Globus pallidus (tissue), 1 donor: ENCODE results near the gene CCZ1.
"Not testable (repeated sequence)": the region's sequence is repeated elsewhere in the genome, so short reads cannot be mapped to it uniquely, and the experiment has no call there.

Experiments
- DNase-seq: peaks from one replicate; pipeline ENCODE4 v3.0.0-alpha.2; 2015; ENCODE audit warnings: low spot score

CCZ1 gene

GRCh38 chr7:5916529-5916928 lies 18.0 kb downstream of the CCZ1 start:
- not testable (repeated sequence) for DNase-seq

- DNase-seq, result not testable (repeated sequence)
Measured at GRCh38 chr7:5924180-5924579, 25.6 kb downstream of the CCZ1 start.

- DNase-seq, result not testable (repeated sequence)
Measured at GRCh38 chr7:5924630-5925029, 26.1 kb downstream of the CCZ1 start.

GRCh38 chr7:5926263-5926870 lies 27.8 kb downstream of the CCZ1 start:
- DNase-seq, result not testable (repeated sequence)

- DNase-seq, result not testable (repeated sequence)
Measured at GRCh38 chr7:5930290-5930689, 31.8 kb downstream of the CCZ1 start.

GRCh38 chr7:5931250-5931649 lies 32.7 kb downstream of the CCZ1 start:
- DNase-seq, result not testable (repeated sequence)

- DNase-seq, result not testable (repeated sequence)
Measured at GRCh38 chr7:5931905-5932644, 33.5 kb downstream of the CCZ1 start.

- not testable (repeated sequence) for DNase-seq
Measured at GRCh38 chr7:5934945-5935450, 36.5 kb downstream of the CCZ1 start.

- DNase-seq, result not testable (repeated sequence)
Measured at GRCh38 chr7:5963205-5963604, 64.7 kb downstream of the CCZ1 start.

- DNase-seq, result not testable (repeated sequence)
Measured at GRCh38 chr7:5963810-5964209, 65.3 kb downstream of the CCZ1 start.

- DNase-seq, result not testable (repeated sequence)
Measured at GRCh38 chr7:5970347-5970911, 71.9 kb downstream of the CCZ1 start, which contains the start of gene RSPH10B. RSPH10B (minus strand) TSS chr7:5970689; CDS start chr7:5967116, 3,573 bp downstream.

- not testable (repeated sequence) for DNase-seq
Measured at GRCh38 chr7:5973580-5973979, 75.0 kb downstream of the CCZ1 start.
